Tibial nerve (tissue), 4 donors: ENCODE data around the gene MGP.

Experiments
- CTCF ChIP-seq, 5 experiments: fragments of 200-600 bp in 3 of 5; fragments of 450-650 bp in 2 of 5; sonication (generic) in 3 of 5; IDR thresholded peaks; one replicate each; pipeline ENCODE4 v1.5.1; 2016 to 2019; ENCODE audit warnings: antibody characterized with exemption in 5 of 5, mild to moderate bottlenecking in 3 of 5, moderate library complexity in 2 of 5
- EP300 ChIP-seq, 2 donors: sonication (generic); formaldehyde crosslinking; IDR thresholded peaks; one replicate each; pipeline ENCODE4 v1.6.1; 2017; ENCODE audit warnings: antibody characterized with exemption in 2 of 2, mild to moderate bottlenecking in 1 of 2
- POLR2A ChIP-seq, 2 donors: fragments of 450-650 bp; IDR thresholded peaks; one replicate each; pipeline ENCODE4 v1.6.1; 2017; ENCODE audit warnings: antibody characterized with exemption in 2 of 2, mild to moderate bottlenecking in 2 of 2, moderate library complexity in 2 of 2

- TF ChIP-seq CTCF (IDR thresholded peaks at IDR 0.05) (no peak), EP300 (IDR thresholded peaks at IDR 0.05) (no peak), POLR2A (IDR thresholded peaks at IDR 0.05) (no peak)
Observed at GRCh38 chr12:14906114-14906513, 20.5 kb upstream of the MGP start.
